ENCODE data around the gene RPS15. TPM values are rescaled to one million over a fixed set of nuclear protein-coding genes. Genes with fewer than 3 reads are reported as not detected.

Gene RPS15
- total and polyA plus RNA-seq, 2 of the 13 experiments (the other 11 are each of a cell fraction or from before 2014, with no cell fraction given), result 695 to 1,411 TPM

DNA sequence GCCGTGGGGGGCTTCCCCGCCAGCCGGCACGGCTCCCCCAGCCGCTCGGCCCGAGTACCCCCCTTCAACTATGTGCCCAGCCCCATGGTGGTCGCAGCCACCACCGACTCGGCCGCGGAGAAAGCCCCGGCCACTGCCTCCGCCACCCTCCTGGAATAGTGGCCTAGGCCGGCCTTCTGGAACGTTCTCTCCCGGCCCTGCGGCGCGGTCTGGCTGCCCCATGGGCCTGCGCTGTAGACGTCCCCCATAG, 31.8 kb downstream of the RPS15 start (continued):
- 0 out of 2 replicates have a peak, but pooled peaks have one; percentile 64 for TF ChIP-seq ZNF713 (CRISPR knock-in tag; IDR thresholded peaks at IDR 0.05)
- no peak for TF ChIP-seq ZNF335 (CRISPR knock-in tag; IDR thresholded peaks at IDR 0.05)
- no peak for TF ChIP-seq ZNF225 (CRISPR knock-in tag; IDR thresholded peaks at IDR 0.05)
- no peak for TF ChIP-seq JDP2 (CRISPR knock-in tag; IDR thresholded peaks at IDR 0.05; ENCODE audit: borderline replicate concordance)
- TF ChIP-seq, protein P1, sequence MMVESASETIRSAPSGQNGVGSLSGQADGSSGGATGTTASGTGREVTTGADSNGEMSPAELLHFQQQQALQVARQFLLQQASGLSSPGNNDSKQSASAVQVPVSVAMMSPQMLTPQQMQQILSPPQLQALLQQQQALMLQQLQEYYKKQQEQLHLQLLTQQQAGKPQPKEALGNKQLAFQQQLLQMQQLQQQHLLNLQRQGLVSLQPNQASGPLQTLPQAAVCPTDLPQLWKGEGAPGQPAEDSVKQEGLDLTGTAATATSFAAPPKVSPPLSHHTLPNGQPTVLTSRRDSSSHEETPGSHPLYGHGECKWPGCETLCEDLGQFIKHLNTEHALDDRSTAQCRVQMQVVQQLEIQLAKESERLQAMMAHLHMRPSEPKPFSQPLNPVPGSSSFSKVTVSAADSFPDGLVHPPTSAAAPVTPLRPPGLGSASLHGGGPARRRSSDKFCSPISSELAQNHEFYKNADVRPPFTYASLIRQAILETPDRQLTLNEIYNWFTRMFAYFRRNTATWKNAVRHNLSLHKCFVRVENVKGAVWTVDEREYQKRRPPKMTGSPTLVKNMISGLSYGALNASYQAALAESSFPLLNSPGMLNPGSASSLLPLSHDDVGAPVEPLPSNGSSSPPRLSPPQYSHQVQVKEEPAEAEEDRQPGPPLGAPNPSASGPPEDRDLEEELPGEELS (CRISPR knock-in tag; IDR thresholded peaks at IDR 0.05), result no peak
- 0 out of 2 replicates have a peak, but pooled peaks have one; percentile 8 for TF ChIP-seq MED13 (CRISPR knock-in tag; IDR thresholded peaks at IDR 0.05)
- TF ChIP-seq ZNF776 (CRISPR knock-in tag; IDR thresholded peaks at IDR 0.05), result peak; percentile 27; the same call in 1 of the 2 replicates
- TF ChIP-seq HOXA5 (CRISPR knock-in tag; IDR thresholded peaks at IDR 0.05), result peak; percentile 54; the same call in 1 of the 2 replicates
- no peak for TF ChIP-seq ZSCAN29 (CRISPR knock-in tag; conservative IDR thresholded peaks at IDR 0.05)
- peak; percentile 52; the same call in 1 of the 2 replicates for TF ChIP-seq ZNF670 (CRISPR knock-in tag; IDR thresholded peaks at IDR 0.05; ENCODE audit: borderline replicate concordance)
- peak; percentile 8 for TF ChIP-seq AGO1 (IDR thresholded peaks at IDR 0.05; ENCODE audit: low read depth, low read length, poor library complexity, severe bottlenecking)
- TF ChIP-seq, protein P2, sequence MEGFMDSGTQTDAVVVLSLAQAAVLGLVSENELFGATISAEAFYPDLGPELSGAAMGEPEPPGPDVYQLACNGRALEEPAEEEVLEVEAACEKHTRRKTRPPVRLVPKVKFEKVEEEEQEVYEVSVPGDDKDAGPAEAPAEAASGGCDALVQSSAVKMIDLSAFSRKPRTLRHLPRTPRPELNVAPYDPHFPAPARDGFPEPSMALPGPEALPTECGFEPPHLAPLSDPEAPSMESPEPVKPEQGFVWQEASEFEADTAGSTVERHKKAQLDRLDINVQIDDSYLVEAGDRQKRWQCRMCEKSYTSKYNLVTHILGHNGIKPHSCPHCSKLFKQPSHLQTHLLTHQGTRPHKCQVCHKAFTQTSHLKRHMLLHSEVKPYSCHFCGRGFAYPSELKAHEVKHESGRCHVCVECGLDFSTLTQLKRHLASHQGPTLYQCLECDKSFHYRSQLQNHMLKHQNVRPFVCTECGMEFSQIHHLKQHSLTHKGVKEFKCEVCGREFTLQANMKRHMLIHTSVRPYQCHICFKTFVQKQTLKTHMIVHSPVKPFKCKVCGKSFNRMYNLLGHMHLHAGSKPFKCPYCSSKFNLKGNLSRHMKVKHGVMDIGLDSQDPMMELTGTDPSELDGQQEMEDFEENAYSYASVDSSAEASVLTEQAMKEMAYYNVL (CRISPR knock-in tag; IDR thresholded peaks at IDR 0.05; ENCODE audit: borderline replicate concordance), result peak; percentile 65; the same call in 1 of the 2 replicates
- TF ChIP-seq NFE2L1 (CRISPR knock-in tag; IDR thresholded peaks at IDR 0.05; ENCODE audit: borderline replicate concordance), result no peak
- no peak for TF ChIP-seq ZNF280D (CRISPR knock-in tag; IDR thresholded peaks at IDR 0.05)
- TF ChIP-seq BRCA1 (CRISPR knock-in tag; IDR thresholded peaks at IDR 0.05), result no peak
- 0 out of 2 replicates have a peak, but pooled peaks have one; percentile 42 for TF ChIP-seq ZNF709 (CRISPR knock-in tag; IDR thresholded peaks at IDR 0.05)
- no peak for TF ChIP-seq ZNF75D (CRISPR knock-in tag; IDR thresholded peaks at IDR 0.05; ENCODE audit: borderline replicate concordance)
- TF ChIP-seq ARNT (IDR thresholded peaks at IDR 0.05), result no peak
- TF ChIP-seq ZNF768 (CRISPR knock-in tag; IDR thresholded peaks at IDR 0.05), result no peak
- TF ChIP-seq SRF (IDR thresholded peaks at IDR 0.05; ENCODE audit: low read depth, low read length), result no peak
- peak; percentile 48; the same call in 1 of the 2 replicates for TF ChIP-seq ZNF841 (CRISPR knock-in tag; IDR thresholded peaks at IDR 0.05; ENCODE audit: borderline replicate concordance)
- TF ChIP-seq ZNF563 (CRISPR knock-in tag; IDR thresholded peaks at IDR 0.05), result peak; percentile 75
- TF ChIP-seq POGZ (CRISPR knock-in tag; IDR thresholded peaks at IDR 0.05), result no peak
- TF ChIP-seq ZNF761 (CRISPR knock-in tag; conservative IDR thresholded peaks at IDR 0.05), result 0 out of 2 replicates have a peak, but pooled peaks have one; percentile 36
- TF ChIP-seq MAZ (IDR thresholded peaks at IDR 0.05; ENCODE audit: borderline replicate concordance, low read depth, low read length), result no peak
- 0 out of 2 replicates have a peak, but pooled peaks have one; percentile 10 for TF ChIP-seq MAZ (CRISPR knock-in tag; IDR thresholded peaks at IDR 0.05; ENCODE audit: low read depth)
- TF ChIP-seq NCOA1 (CRISPR knock-in tag; IDR thresholded peaks at IDR 0.05), result no peak
